Activated T-cell treated with anti-CD3 and anti-CD28 coated beads for 1 hour (primary cell): ENCODE measurements around the gene TMEM109.
A peak's percentile ranks its signal among the peaks of the same experiment; 100 is the strongest.
"Not testable (repeated sequence)": the region's sequence is repeated elsewhere in the genome, so short reads cannot be mapped to it uniquely, and the experiment has no call there.

Source experiments
- DNase-seq: peaks from one replicate; pipeline ENCODE4 v3.0.0-alpha.2; 2020; ENCODE audit warnings: low read depth

Gene TMEM109

GRCh38 chr11:60878245-60879101 is 35.5 kb upstream of the TMEM109 start:
- no peak for DNase-seq

- DNase-seq, result no peak
Observed at GRCh38 chr11:60879104-60879503, 34.9 kb upstream of the TMEM109 start.

- no peak for DNase-seq
Observed at GRCh38 chr11:60879971-60880588, 33.9 kb upstream of the TMEM109 start.

GRCh38 chr11:60880643-60881282 is 33.2 kb upstream of the TMEM109 start:
- DNase-seq, result no peak

GRCh38 chr11:60887556-60887955 is 26.4 kb upstream of the TMEM109 start:
- DNase-seq, result peak; percentile 23

GRCh38 chr11:60889869-60890311 is 24.1 kb upstream of the TMEM109 start:
- no peak for DNase-seq

- DNase-seq, result no peak
Observed at GRCh38 chr11:60890696-60891095, 23.3 kb upstream of the TMEM109 start.

GRCh38 chr11:60891103-60891741 is 22.7 kb upstream of the TMEM109 start:
- DNase-seq, result no peak

GRCh38 chr11:60895687-60896086 is 18.3 kb upstream of the TMEM109 start:
- no peak for DNase-seq

GRCh38 chr11:60897496-60897895 is 16.5 kb upstream of the TMEM109 start:
- DNase-seq, result no peak

GRCh38 chr11:60899046-60899936 is 14.7 kb upstream of the TMEM109 start:
- DNase-seq, result no peak

GRCh38 chr11:60899977-60900376 is 14.0 kb upstream of the TMEM109 start:
- no peak for DNase-seq

- no peak for DNase-seq
Observed at GRCh38 chr11:60900673-60901404, 13.1 kb upstream of the TMEM109 start.

- DNase-seq, result no peak
Observed at GRCh38 chr11:60902625-60903024, 11.3 kb upstream of the TMEM109 start.

- no peak for DNase-seq
Observed at GRCh38 chr11:60905047-60905446, 8.9 kb upstream of the TMEM109 start.

GRCh38 chr11:60905551-60906113 is 8.3 kb upstream of the TMEM109 start:
- DNase-seq, result no peak

GRCh38 chr11:60906132-60906972 is 7.6 kb upstream of the TMEM109 start, which contains the start of gene PRPF19:
Gene PRPF19 (minus strand): TSS chr11:60906585. CDS start chr11:60906382, 203 bp downstream.
- DNase-seq, result peak; percentile 99

- DNase-seq, result no peak
Observed at GRCh38 chr11:60908803-60909202, 5.2 kb upstream of the TMEM109 start.

GRCh38 chr11:60909680-60910280 is 4.2 kb upstream of the TMEM109 start:
- DNase-seq, result not testable (repeated sequence)
